Measurements from ENCODE around the gene GNAZ.

DNA sequence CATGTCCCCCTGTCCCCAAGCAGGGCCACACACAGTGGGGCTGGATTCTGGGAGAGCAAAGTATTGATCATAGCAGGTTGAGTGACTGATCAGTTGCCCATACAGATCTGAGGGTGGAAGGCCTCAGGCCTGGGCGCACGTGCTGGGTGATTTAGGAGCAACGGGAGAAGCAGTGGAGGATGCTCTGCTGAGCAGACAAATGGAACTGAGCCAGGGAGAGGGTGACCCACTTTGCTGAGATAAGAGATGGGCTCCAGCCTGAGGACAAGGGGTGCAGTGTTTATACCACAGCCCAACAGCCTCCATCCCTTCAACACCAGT lies 15.0 kb downstream of the GNAZ start:
- TF ChIP-seq, protein P1, sequence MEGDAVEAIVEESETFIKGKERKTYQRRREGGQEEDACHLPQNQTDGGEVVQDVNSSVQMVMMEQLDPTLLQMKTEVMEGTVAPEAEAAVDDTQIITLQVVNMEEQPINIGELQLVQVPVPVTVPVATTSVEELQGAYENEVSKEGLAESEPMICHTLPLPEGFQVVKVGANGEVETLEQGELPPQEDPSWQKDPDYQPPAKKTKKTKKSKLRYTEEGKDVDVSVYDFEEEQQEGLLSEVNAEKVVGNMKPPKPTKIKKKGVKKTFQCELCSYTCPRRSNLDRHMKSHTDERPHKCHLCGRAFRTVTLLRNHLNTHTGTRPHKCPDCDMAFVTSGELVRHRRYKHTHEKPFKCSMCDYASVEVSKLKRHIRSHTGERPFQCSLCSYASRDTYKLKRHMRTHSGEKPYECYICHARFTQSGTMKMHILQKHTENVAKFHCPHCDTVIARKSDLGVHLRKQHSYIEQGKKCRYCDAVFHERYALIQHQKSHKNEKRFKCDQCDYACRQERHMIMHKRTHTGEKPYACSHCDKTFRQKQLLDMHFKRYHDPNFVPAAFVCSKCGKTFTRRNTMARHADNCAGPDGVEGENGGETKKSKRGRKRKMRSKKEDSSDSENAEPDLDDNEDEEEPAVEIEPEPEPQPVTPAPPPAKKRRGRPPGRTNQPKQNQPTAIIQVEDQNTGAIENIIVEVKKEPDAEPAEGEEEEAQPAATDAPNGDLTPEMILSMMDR (IDR thresholded peaks at IDR 0.05; ENCODE audit: insufficient read depth, low read length, poor library complexity, severe bottlenecking), result no peak
- no peak for TF ChIP-seq EZH2phosphoT487 (conservative IDR thresholded peaks at IDR 0.05; ENCODE audit: low read length)

Data from SU-DHL-6 (cell line).